Measurements from ENCODE around the gene ZBTB20. TPM values are rescaled to one million over a fixed set of nuclear protein-coding genes. Genes with fewer than 3 reads are reported as not detected.
A peak's percentile ranks its signal among the peaks of the same experiment; 100 is the strongest.

The ZBTB20 gene
- total RNA-seq, 2 donors from 2014 or later: 111 to 189 TPM

DNA sequence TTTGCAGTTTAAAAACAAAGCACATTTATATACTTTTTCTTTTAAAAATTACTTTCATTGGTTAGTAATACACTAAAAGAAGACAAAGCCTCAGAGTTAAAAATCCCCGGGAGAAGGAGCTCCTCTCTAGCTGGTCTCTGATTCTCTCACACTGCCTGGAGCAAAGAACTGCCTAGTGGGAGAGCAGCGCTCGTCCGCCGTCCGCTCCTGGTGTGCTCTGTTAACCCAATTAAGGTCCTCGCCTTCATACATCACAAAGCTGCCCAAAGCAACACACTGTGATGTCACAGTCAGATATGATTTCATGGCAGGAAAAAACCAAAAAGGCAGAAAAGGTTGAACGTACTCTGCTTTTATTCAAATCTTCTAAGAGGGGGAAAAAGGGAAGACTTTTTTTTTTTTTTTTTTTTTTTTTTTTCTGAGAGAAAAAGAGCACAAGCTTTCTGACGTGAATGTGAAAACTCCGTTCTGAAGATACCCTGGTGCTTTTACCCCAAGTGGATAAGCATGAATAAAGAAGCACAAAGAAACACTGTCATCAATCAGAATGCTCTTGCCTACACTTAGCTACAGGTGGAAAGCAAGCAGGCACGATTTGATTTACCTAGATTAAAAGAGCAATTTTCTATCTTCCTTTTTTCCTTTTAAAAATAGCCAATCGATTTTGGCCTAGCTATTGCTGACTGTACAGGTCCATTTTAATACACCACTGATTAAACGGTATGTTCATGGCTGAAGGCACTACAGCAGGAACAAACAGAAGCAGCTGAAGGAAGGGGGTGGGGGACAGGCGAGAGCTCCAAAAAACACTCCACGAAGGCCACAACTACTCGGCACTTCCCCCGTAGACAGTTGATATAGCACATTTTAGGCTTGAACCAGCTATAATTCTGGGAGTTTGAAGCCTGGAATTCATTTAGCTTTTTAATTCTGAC, 738.1 kb downstream of the ZBTB20 start:
- Histone ChIP-seq H3K27me3 (replicated peaks; ENCODE audit: insufficient read depth) (no peaks in the 10 kb centered on the region), H3K9me3 (no peaks in the 10 kb centered on the region), H3K36me3 (no peaks in the 10 kb centered on the region), H3K27ac (peak overlapping the region in 1 of 2 donors; percentile 40), H3K4me3 (no peak overlapping the region), H3K4me1 (replicated peaks) (no peaks in the 10 kb centered on the region)
- 65% methylated on average over 17 of the region's 17 CpGs for WGBS
- intact Hi-C loops (cut with DNase I): no loop called here
- TF ChIP-seq CTCF (IDR thresholded peaks at IDR 0.05) (no peak), POLR2A (IDR thresholded peaks at IDR 0.05) (no peak), POLR2AphosphoS5 (IDR thresholded peaks at IDR 0.05) (no peak)
- no peak for DNase-seq (ENCODE audit: low spot score)

DNA sequence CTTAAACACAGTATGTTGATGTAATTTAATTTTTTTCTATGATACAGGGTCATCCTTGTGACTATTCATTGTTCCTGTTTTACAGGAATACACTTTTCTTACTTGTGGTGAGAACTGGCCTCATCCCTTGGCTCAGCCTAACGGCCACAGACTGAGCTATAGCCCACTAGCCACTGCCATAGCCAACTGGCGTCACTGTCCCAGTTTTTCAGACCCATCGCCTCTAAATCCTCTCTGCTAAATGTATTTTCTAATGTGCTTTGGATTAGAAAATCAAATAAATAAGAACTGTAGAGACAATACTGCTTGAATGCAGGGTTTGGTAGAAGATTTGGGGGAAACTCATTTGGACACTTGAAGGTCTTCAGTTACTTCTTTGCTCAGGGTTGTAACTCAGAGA, 740.2 kb downstream of the ZBTB20 start:
- H3K27me3 ChIP-seq (replicated peaks; ENCODE audit: insufficient read depth): no peaks in the 10 kb centered on the region
- DNase-seq (ENCODE audit: low spot score): no peak
- no peaks in the 10 kb centered on the region for H3K36me3 ChIP-seq
- H3K4me1 ChIP-seq (replicated peaks): no peaks in the 10 kb centered on the region
- H3K9me3 ChIP-seq: no peaks in the 10 kb centered on the region
- 79% methylated on average over 3 of the region's 3 CpGs for WGBS
- intact Hi-C loops (cut with DNase I): no loop called here
- no peak overlapping the region for H3K4me3 ChIP-seq
- TF ChIP-seq POLR2AphosphoS5 (IDR thresholded peaks at IDR 0.05): no peak
- no peak for TF ChIP-seq CTCF (IDR thresholded peaks at IDR 0.05)
- no peak for TF ChIP-seq POLR2A (IDR thresholded peaks at IDR 0.05)
- H3K27ac ChIP-seq: peak overlapping the region in 1 of 2 donors; percentile 33

DNA sequence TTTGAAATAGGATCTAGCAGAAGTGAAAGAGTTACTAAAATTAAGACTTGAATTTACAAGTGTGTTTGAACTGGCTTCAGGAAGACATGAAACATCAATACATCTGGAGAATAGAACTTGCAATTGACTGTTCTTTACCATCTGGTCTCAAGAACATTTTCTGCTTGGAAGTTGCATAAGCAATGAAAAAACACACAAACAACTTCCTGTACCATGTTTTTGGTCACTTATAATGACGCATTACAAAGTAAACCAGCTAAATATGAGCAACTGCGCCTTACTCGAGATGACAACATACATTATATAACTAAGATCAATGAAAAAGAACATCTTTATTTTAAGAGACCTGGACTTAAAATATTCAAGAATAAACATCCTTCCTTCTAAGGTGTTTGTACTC, 740.8 kb downstream of the ZBTB20 start:
- Histone ChIP-seq H3K9me3 (no peaks in the 10 kb centered on the region), H3K4me1 (replicated peaks) (no peaks in the 10 kb centered on the region), H3K27ac (peak overlapping the region; percentile 18 to 33), H3K36me3 (no peaks in the 10 kb centered on the region), H3K4me3 (no peak overlapping the region), H3K27me3 (replicated peaks; ENCODE audit: insufficient read depth) (no peaks in the 10 kb centered on the region)
- DNase-seq (ENCODE audit: low spot score): no peak
- 62% methylated on average over 3 of the region's 3 CpGs for WGBS
- intact Hi-C loops (cut with DNase I): no loop called here
- no peak for TF ChIP-seq CTCF (IDR thresholded peaks at IDR 0.05)
- TF ChIP-seq POLR2A (IDR thresholded peaks at IDR 0.05): no peak
- TF ChIP-seq POLR2AphosphoS5 (IDR thresholded peaks at IDR 0.05): no peak

- H3K4me1 ChIP-seq (replicated peaks): no peaks in the 10 kb centered on the region
- H3K27me3 ChIP-seq (replicated peaks; ENCODE audit: insufficient read depth): no peaks in the 10 kb centered on the region
- H3K27ac ChIP-seq: peak overlapping the region; percentile 18 to 49
- no peak overlapping the region for H3K4me3 ChIP-seq
- intact Hi-C loops (cut with DNase I): no loop called here
- WGBS: 93% methylated on average over 2 of the region's 2 CpGs
- no peaks in the 10 kb centered on the region for H3K36me3 ChIP-seq
- no peak for TF ChIP-seq POLR2AphosphoS5 (IDR thresholded peaks at IDR 0.05)
- no peak for TF ChIP-seq POLR2A (IDR thresholded peaks at IDR 0.05)
- TF ChIP-seq CTCF (IDR thresholded peaks at IDR 0.05): no peak
- DNase-seq (ENCODE audit: low spot score): no peak
- no peaks in the 10 kb centered on the region for H3K9me3 ChIP-seq
Observed at GRCh38 chr3:114405202-114405990, 741.7 kb downstream of the ZBTB20 start.
